GM13977 (cell line): ENCODE results near the gene FBXO7.

Experiments used
- DNase-seq: peaks from one replicate; pipeline ENCODE4 v3.0.0; 2012; ENCODE audit warnings: low spot score
- CTCF ChIP-seq: IDR thresholded peaks from 2 replicates; pipeline ENCODE4 v1.5.1; 2012; ENCODE audit warnings: mild to moderate bottlenecking, control low read depth; ENCODE audit not compliant: insufficient read depth; ENCODE audit errors: extremely low read depth, missing control alignments
- in situ Hi-C: fragments of 300-500 bp; cut with MboI; formaldehyde crosslinking; loops from one replicate; pipeline ENCODE4 v1.12.0; 2022; ENCODE audit warnings: low sequenced_read_pairs, low pct_unique_long_range_greater_than_20kb, mixed read lengths, inconsistent platforms; ENCODE audit not compliant: unreplicated experiment

FBXO7 gene

GRCh38 chr22:32528316-32528715 lies 53.7 kb downstream of the FBXO7 start:
- no peak for TF ChIP-seq CTCF
- in situ Hi-C loops: loop anchor here (10.0 kb wide), 1 partner anchor 266 kb away; no protein-coding TSS in a partner anchor
- no peak for DNase-seq

GRCh38 chr22:32528984-32529982 lies 54.7 kb downstream of the FBXO7 start:
- DNase-seq: peak; percentile 89
- TF ChIP-seq CTCF: peak; percentile 79
- in situ Hi-C loops: loop anchor here (10.0 kb wide), 1 partner anchor 266 kb away; no protein-coding TSS in a partner anchor

- no peak for TF ChIP-seq CTCF
- no peak for DNase-seq
- in situ Hi-C loops: no loop called here
Observed at GRCh38 chr22:32531228-32531627, 56.6 kb downstream of the FBXO7 start.

- in situ Hi-C loops: no loop called here
- no peak for TF ChIP-seq CTCF
- DNase-seq: no peak
Observed at GRCh38 chr22:32531931-32532819, 57.6 kb downstream of the FBXO7 start.

GRCh38 chr22:32532820-32533128 lies 58.2 kb downstream of the FBXO7 start:
- in situ Hi-C loops: no loop called here
- no peak for DNase-seq
- TF ChIP-seq CTCF: no peak

GRCh38 chr22:32533265-32534111 lies 58.9 kb downstream of the FBXO7 start:
- in situ Hi-C loops: no loop called here
- no peak for TF ChIP-seq CTCF
- DNase-seq: no peak
